ENCODE results near the gene CRLF2.

GRCh38 chrX:1226249-1226648 is 13.8 kb upstream of the CRLF2 start:
- TF ChIP-seq CTCF (IDR thresholded peaks at IDR 0.05 in 8 of 11, conservative IDR thresholded peaks at IDR 0.05 in 3 of 11) (no peak), POLR2AphosphoS5 (IDR thresholded peaks at IDR 0.05) (no peak), POLR2A (IDR thresholded peaks at IDR 0.05) (no peak)
